ENCODE measurements around the gene PDXP. TPM values are rescaled to one million over a fixed set of nuclear protein-coding genes. Genes with fewer than 3 reads are reported as not detected.

The PDXP gene
- total RNA-seq, 1 experiment from 2014 or later: 60.9 TPM

- peaks cover 6% of the 10 kb centered on the region for H3K36me3 ChIP-seq (replicated peaks; ENCODE audit: control insufficient read depth, insufficient read depth, low read length)
- DNase-seq: no peak
- no peak overlapping the region for H3K4me3 ChIP-seq (ENCODE audit: insufficient read depth, low read depth, low read length)
- no peaks in the 10 kb centered on the region for H3K27me3 ChIP-seq (ENCODE audit: control insufficient read depth, insufficient read depth, low read length)
Observed at GRCh38 chr22:37705205-37705604, 46.7 kb downstream of the PDXP start.

- Histone ChIP-seq H3K4me3 (ENCODE audit: insufficient read depth, low read depth, low read length) (no peak overlapping the region), H3K27me3 (ENCODE audit: control insufficient read depth, insufficient read depth, low read length) (no peaks in the 10 kb centered on the region), H3K36me3 (replicated peaks; ENCODE audit: control insufficient read depth, insufficient read depth, low read length) (peaks cover 1% of the 10 kb centered on the region; the same call in 1 of the 2 replicates)
- DNase-seq: peak; percentile 66
Observed at GRCh38 chr22:37708580-37709444, 50.3 kb downstream of the PDXP start.

GRCh38 chr22:37709445-37709765, 50.9 kb downstream of the PDXP start:
- Histone ChIP-seq H3K36me3 (replicated peaks; ENCODE audit: control insufficient read depth, insufficient read depth, low read length) (peaks cover 1% of the 10 kb centered on the region; the same call in 1 of the 2 replicates), H3K4me3 (ENCODE audit: insufficient read depth, low read depth, low read length) (no peak overlapping the region), H3K27me3 (ENCODE audit: control insufficient read depth, insufficient read depth, low read length) (no peaks in the 10 kb centered on the region)
- peak; percentile 64 for DNase-seq

GRCh38 chr22:37710675-37711074, 52.2 kb downstream of the PDXP start:
- H3K27me3 ChIP-seq (ENCODE audit: control insufficient read depth, insufficient read depth, low read length): no peaks in the 10 kb centered on the region
- peak; percentile 27 for DNase-seq
- peaks cover 3% of the 10 kb centered on the region for H3K36me3 ChIP-seq (replicated peaks; ENCODE audit: control insufficient read depth, insufficient read depth, low read length)
- no peak overlapping the region for H3K4me3 ChIP-seq (ENCODE audit: insufficient read depth, low read depth, low read length)

GRCh38 chr22:37711490-37711889, 53.0 kb downstream of the PDXP start:
- Histone ChIP-seq H3K4me3 (ENCODE audit: insufficient read depth, low read depth, low read length) (no peak overlapping the region), H3K36me3 (replicated peaks; ENCODE audit: control insufficient read depth, insufficient read depth, low read length) (peaks cover 3% of the 10 kb centered on the region), H3K27me3 (ENCODE audit: control insufficient read depth, insufficient read depth, low read length) (no peaks in the 10 kb centered on the region)
- no peak for DNase-seq

- DNase-seq: no peak
- Histone ChIP-seq H3K36me3 (replicated peaks; ENCODE audit: control insufficient read depth, insufficient read depth, low read length) (peaks cover 3% of the 10 kb centered on the region), H3K4me3 (ENCODE audit: insufficient read depth, low read depth, low read length) (no peak overlapping the region), H3K27me3 (ENCODE audit: control insufficient read depth, insufficient read depth, low read length) (no peaks in the 10 kb centered on the region)
Observed at GRCh38 chr22:37713761-37714160, 55.2 kb downstream of the PDXP start.

GRCh38 chr22:37714634-37715033, 56.1 kb downstream of the PDXP start:
- Histone ChIP-seq H3K4me3 (ENCODE audit: insufficient read depth, low read depth, low read length) (no peak overlapping the region), H3K36me3 (replicated peaks; ENCODE audit: control insufficient read depth, insufficient read depth, low read length) (peaks cover 3% of the 10 kb centered on the region), H3K27me3 (ENCODE audit: control insufficient read depth, insufficient read depth, low read length) (no peaks in the 10 kb centered on the region)
- no peak for DNase-seq

- Histone ChIP-seq H3K27me3 (ENCODE audit: control insufficient read depth, insufficient read depth, low read length) (no peaks in the 10 kb centered on the region), H3K4me3 (ENCODE audit: insufficient read depth, low read depth, low read length) (no peak overlapping the region), H3K36me3 (replicated peaks; ENCODE audit: control insufficient read depth, insufficient read depth, low read length) (peaks cover 3% of the 10 kb centered on the region)
- no peak for DNase-seq
Observed at GRCh38 chr22:37715760-37716159, 57.2 kb downstream of the PDXP start.

Other genes with a start within 250 kb of the PDXP start
- 0.14 and 0.22 TPM in 2 replicates for gene ELFN2, start 231.2 kb upstream of the PDXP start, total RNA-seq (2014; rRNA removed; shearing (Covaris generic))
- gene MFNG, start 172.3 kb upstream of the PDXP start, total RNA-seq (2014; rRNA removed; shearing (Covaris generic)): 1.3 and 5.1 TPM in 2 replicates
- gene CARD10, start 139.3 kb upstream of the PDXP start, total RNA-seq (2014; rRNA removed; shearing (Covaris generic)): 16.5 and 18.4 TPM in 2 replicates
- gene CDC42EP1, start 98.2 kb upstream of the PDXP start, total RNA-seq (2014; rRNA removed; shearing (Covaris generic)): 13.3 and 22.5 TPM in 2 replicates
- gene LGALS2, start 78.6 kb upstream of the PDXP start, total RNA-seq (2014; rRNA removed; shearing (Covaris generic)): not detected in 2 replicates
- gene GGA1, start 49.9 kb upstream of the PDXP start, total RNA-seq (2014; rRNA removed; shearing (Covaris generic)): 67.9 and 98.6 TPM in 2 replicates
- gene SH3BP1, start 19.1 kb upstream of the PDXP start, total RNA-seq (2014; rRNA removed; shearing (Covaris generic)): 30.0 and 35.2 TPM in 2 replicates
- gene LGALS1, start 16.9 kb downstream of the PDXP start, total RNA-seq (2014; rRNA removed; shearing (Covaris generic)): 183 and 206 TPM in 2 replicates
- gene NOL12, start 27.6 kb downstream of the PDXP start, total RNA-seq (2014; rRNA removed; shearing (Covaris generic)): 20.5 and 23.6 TPM in 2 replicates
- 66.9 and 67.1 TPM in 2 replicates for gene TRIOBP, start 38.3 kb downstream of the PDXP start, total RNA-seq (2014; rRNA removed; shearing (Covaris generic))
- gene GCAT, start 149.2 kb downstream of the PDXP start, total RNA-seq (2014; rRNA removed; shearing (Covaris generic)): 35.1 and 45.0 TPM in 2 replicates
- not detected in 2 replicates for gene GALR3, start 164.7 kb downstream of the PDXP start, total RNA-seq (2014; rRNA removed; shearing (Covaris generic))
- 16.9 and 25.2 TPM in 2 replicates for gene ANKRD54, start 185.6 kb downstream of the PDXP start, total RNA-seq (2014; rRNA removed; shearing (Covaris generic))
- gene EIF3L, start 190.7 kb downstream of the PDXP start, total RNA-seq (2014; rRNA removed; shearing (Covaris generic)): 652 and 748 TPM in 2 replicates
- 28.2 and 29.8 TPM in 2 replicates for gene MICALL1, start 247.6 kb downstream of the PDXP start, total RNA-seq (2014; rRNA removed; shearing (Covaris generic))

All from H7 (cell line).